ENCODE measurements around the gene BARX1.

Gene BARX1

GRCh38 chr9:93902780-93903655, 52.1 kb downstream of the BARX1 start:
- DNase-seq (ENCODE audit: extremely low read depth in 1 of 2, low read depth in 1 of 2) = no peak

GRCh38 chr9:93902051-93902779, 52.9 kb downstream of the BARX1 start:
- DNase-seq (ENCODE audit: extremely low read depth in 1 of 2, low read depth in 1 of 2) = no peak

Data from stimulated activated CD8-positive, alpha-beta memory T cell treated with anti-CD3 and anti-CD28 coated beads, Interleukin-7, amount 100 ng/mL, for 48 hours (primary cell).